Erythroblast (primary cell): Measurements from ENCODE around the gene DLGAP4.

Source experiments
- GATA1 ChIP-seq: IDR thresholded peaks from 2 replicates; pipeline ENCODE4 v1.6.1; 2011; ENCODE audit warnings: low read depth, mild to moderate bottlenecking, control low read depth, low read length, moderate library complexity
- POLR2A ChIP-seq: IDR thresholded peaks from 2 replicates; pipeline ENCODE4 v1.6.1; 2011; ENCODE audit warnings: mild to moderate bottlenecking, low read length

DNA sequence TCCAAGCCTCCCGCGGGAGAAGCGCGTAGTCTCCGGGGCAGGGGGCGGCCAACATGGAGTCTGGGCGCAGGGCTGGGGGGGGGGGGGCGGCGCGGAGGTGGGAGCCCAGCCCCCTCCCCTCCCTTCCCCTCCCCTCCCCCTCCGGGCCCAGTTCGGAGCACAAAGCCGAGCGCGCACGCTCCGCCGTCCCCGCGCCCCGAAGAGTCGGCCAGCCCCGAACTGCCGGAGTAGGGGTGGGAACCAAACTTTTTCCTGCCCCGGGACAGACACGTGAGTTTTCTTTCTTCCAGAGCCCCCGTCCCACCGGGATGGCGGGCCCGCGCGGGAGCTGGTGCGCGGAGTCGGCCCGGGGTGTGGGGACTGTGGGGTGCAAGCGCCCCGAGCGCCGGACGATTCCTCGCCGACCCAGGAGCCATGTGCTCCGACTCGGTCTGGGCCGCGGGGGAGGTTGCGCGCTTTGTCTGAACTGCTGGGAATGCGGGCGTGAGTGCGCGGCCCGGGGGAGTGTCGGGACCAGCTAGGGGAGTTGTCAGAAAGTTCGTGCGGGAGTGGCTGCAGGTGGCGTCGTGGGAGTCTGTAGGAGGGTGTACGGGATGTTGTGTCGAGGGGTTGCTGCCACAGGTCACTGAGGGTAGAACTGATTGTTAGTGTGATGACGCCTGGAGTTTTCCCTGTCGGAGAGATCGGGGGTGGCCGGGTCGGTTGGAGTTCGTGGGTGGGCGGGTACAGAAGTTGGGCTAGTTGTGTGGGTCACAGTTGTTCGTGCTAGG, 268.4 kb downstream of the DLGAP4 start:
- TF ChIP-seq POLR2A: no peak
- TF ChIP-seq GATA1: no peak
